GM23338 (cell line): ENCODE measurements around the gene SIGLEC15.

Experiments used
- CTCF ChIP-seq, 2 experiments: fragments of 200-600 bp in 1 of 2; sonication (generic) in 1 of 2; conservative IDR thresholded peaks; 2 replicates each; pipeline versions ENCODE4 v1.5.1 to v1.6.1; 2016 to 2017; ENCODE audit warnings: antibody characterized with exemption in 2 of 2, low read depth in 2 of 2, mild to moderate bottlenecking in 2 of 2, moderate library complexity in 1 of 2
- EZH2 ChIP-seq: fragments of 200-600 bp; sonication (generic); IDR thresholded peaks from one replicate; pipeline ENCODE4 v1.8.0; 2017; ENCODE audit warnings: antibody characterized with exemption, mild to moderate bottlenecking, low read depth; ENCODE audit not compliant: unreplicated experiment

- TF ChIP-seq EZH2, result no peak
- TF ChIP-seq CTCF (conservative IDR thresholded peaks at IDR 0.05; ENCODE audit: low read depth in 2 of 2), result no peak
Measured at GRCh38 chr18:45801416-45802004, 24.0 kb upstream of the SIGLEC15 start.
